ENCODE measurements around the gene PARN.

DNA sequence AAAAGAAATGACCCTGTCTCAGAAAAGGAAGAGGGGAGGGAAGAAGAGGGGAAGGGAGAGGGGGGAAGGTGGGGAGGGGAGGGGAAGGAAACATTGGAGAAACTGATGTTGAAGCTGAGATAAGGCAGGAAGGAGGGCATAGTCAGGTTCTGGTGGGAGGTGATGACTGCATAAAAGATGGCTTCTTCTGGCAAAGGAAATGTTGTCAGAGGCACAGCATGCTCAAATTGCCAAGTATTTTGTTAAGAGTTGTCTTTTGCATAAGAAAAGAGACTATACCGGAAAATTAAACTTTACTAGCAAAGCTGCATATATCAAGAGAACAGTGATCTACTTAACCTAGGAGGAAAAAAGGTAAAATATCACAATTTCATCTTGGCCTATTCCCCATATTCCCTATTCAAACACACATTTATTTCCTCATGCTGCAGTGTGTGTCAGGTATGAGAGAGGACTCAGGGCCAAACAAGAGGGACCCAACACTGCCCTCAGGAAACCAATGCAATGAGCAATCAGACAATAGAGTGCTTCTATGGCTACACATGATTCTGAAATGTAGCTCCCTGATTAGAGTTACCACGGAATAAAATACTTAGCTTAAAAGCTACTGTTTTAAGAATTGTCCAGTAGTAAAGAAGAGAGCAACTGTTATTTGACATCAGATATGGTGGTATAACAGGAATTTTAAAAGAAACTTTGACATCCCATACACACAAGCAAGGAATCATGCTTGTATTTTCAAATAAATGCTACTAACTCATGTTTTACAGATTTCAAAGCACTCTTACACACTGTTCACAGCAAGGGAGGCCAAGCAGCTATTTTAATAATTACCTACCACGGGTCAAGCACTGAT lies 80.9 kb downstream of the PARN start:
- TF ChIP-seq CTCF (IDR thresholded peaks at IDR 0.05) (no peak), POLR2A (IDR thresholded peaks at IDR 0.05) (no peak), POLR2AphosphoS5 (IDR thresholded peaks at IDR 0.05) (no peak)

Data from sigmoid colon (tissue), 4 donors.